GM12891 (cell line): ENCODE results near the gene VTI1A.

ENCODE experiments used
- DNase-seq: peaks from one replicate; pipeline ENCODE4 v3.0.0; 2011; ENCODE audit warnings: low spot score; ENCODE audit not compliant: insufficient read length
- FAIRE-seq: peaks from 2 replicates; lab custom pipeline; 2011; peaks lifted over from hg19 to GRCh38; lab: Jason Lieb, UNC
- PAX5 ChIP-seq: IDR thresholded peaks from 2 replicates; pipeline ENCODE4 v1.6.1; 2011; ENCODE audit warnings: low read length, moderate library complexity, mild to moderate bottlenecking; ENCODE audit not compliant: insufficient read depth, severe bottlenecking
- POLR2A ChIP-seq: IDR thresholded peaks from 2 replicates; pipeline ENCODE4 v1.6.1; 2011; ENCODE audit warnings: low read depth, low read length, control low read depth
- POLR2AphosphoS5 ChIP-seq: IDR thresholded peaks from 2 replicates; pipeline ENCODE4 v1.6.1; 2011; ENCODE audit warnings: low read depth, low read length, control low read depth
- POU2F2 ChIP-seq: IDR thresholded peaks from 2 replicates; pipeline ENCODE4 v1.6.1; 2011; ENCODE audit warnings: low read depth, mild to moderate bottlenecking, control low read depth, low read length, moderate library complexity
- SPI1 ChIP-seq: IDR thresholded peaks from 2 replicates; pipeline ENCODE4 v1.6.1; 2011; ENCODE audit warnings: low read depth, low read length, control low read depth
- TAF1 ChIP-seq: IDR thresholded peaks from 2 replicates; pipeline ENCODE4 v1.6.1; 2011; ENCODE audit warnings: low read depth, low read length, control low read depth

VTI1A gene

DNA sequence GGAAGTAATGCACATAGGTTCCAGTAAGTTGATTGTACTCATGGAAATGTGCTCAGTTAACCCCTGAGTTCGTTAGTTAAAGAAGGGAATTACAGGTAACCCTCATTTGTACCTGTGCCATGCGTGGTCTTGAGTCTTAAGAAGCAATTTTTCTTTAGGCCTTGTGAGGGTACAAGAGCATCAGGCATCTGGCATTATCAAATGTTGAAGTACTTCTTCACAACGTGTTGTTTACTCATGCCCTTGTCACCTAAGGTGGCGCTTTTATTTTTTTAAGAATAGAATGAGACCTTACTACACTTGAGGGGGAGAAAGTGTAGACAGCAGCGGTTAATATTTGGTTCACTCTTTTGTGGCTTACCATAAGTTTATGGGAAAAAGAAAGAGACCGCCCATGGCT, 167.1 kb downstream of the VTI1A start:
- FAIRE-seq (no peak), DNase-seq (no peak)
- TF ChIP-seq POLR2AphosphoS5: no peak
- TF ChIP-seq PAX5: no peak
- no peak for TF ChIP-seq POU2F2
- TF ChIP-seq POLR2A: no peak
- TF ChIP-seq SPI1: no peak
- TF ChIP-seq TAF1: no peak

- no peak for FAIRE-seq
- TF ChIP-seq POLR2AphosphoS5 (no peak), POU2F2 (no peak), TAF1 (no peak), SPI1 (no peak), POLR2A (no peak), PAX5 (no peak)
- no peak for DNase-seq
These were observed 167.6 kb downstream of the VTI1A start for GRCh38 chr10:112614586-112614985.

GRCh38 chr10:112615269-112615668, 168.3 kb downstream of the VTI1A start:
- FAIRE-seq: no peak
- no peak for TF ChIP-seq PAX5
- TF ChIP-seq SPI1: no peak
- TF ChIP-seq POU2F2: no peak
- no peak for TF ChIP-seq TAF1
- no peak for TF ChIP-seq POLR2AphosphoS5
- TF ChIP-seq POLR2A: no peak
- DNase-seq: no peak

DNA sequence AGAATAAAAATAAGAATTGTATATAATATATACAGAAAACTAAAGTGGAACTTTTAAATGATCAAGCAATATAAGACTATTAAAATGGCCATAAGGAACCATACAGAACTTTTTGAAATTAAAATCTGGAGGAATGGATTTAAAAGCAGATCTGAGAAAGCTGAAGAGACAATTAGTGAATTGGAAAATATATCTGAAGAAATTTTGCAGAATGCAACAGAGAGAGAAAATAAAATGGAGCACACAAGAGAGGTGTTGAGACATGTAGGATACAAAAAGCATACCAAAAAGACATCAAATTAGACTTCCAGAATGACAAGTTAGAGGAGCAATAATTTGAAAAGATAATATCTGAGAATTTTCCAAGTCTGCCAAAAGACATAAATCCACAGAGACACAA, 169.6 kb downstream of the VTI1A start:
- no peak for FAIRE-seq
- TF ChIP-seq SPI1 (no peak), POU2F2 (no peak), POLR2A (no peak), POLR2AphosphoS5 (no peak), PAX5 (no peak), TAF1 (no peak)

DNA sequence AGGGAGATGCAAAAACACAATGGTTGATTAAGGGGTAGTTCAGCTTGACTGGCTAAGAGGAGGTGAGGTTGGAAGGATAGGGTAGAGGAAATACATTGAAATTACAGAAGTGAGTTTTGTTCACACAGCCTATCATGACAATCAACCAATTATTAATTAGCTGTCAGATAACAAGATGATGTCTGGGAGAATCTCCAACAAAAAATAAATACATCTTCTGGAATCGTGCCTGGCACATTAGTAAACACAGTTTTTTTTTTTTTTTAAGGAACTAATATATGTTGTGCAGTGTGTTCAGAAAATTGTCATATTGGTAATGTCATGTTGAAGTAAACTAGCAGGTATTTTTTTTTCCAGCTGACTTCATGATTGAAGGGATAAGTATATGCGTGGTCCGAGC, 171.8 kb downstream of the VTI1A start:
- TF ChIP-seq POU2F2 (no peak), PAX5 (no peak), POLR2AphosphoS5 (no peak), TAF1 (no peak), POLR2A (no peak), SPI1 (no peak)
- FAIRE-seq: no peak

More for the DNA sequence above, 169.6 kb downstream of the VTI1A start:
- no peak for DNase-seq

GRCh38 chr10:112619556-112619955, 172.5 kb downstream of the VTI1A start:
- FAIRE-seq (no peak), DNase-seq (no peak)
- TF ChIP-seq POLR2A (no peak), POU2F2 (no peak), PAX5 (no peak), SPI1 (no peak), POLR2AphosphoS5 (no peak), TAF1 (no peak)

More for the DNA sequence above, 171.8 kb downstream of the VTI1A start:
- no peak for DNase-seq

- TF ChIP-seq PAX5: no peak
- no peak for TF ChIP-seq TAF1
- no peak for TF ChIP-seq SPI1
- no peak for TF ChIP-seq POU2F2
- no peak for TF ChIP-seq POLR2AphosphoS5
- no peak for TF ChIP-seq POLR2A
- DNase-seq: no peak
- no peak for FAIRE-seq
These were observed 175.8 kb downstream of the VTI1A start for GRCh38 chr10:112622786-112623185.

DNA sequence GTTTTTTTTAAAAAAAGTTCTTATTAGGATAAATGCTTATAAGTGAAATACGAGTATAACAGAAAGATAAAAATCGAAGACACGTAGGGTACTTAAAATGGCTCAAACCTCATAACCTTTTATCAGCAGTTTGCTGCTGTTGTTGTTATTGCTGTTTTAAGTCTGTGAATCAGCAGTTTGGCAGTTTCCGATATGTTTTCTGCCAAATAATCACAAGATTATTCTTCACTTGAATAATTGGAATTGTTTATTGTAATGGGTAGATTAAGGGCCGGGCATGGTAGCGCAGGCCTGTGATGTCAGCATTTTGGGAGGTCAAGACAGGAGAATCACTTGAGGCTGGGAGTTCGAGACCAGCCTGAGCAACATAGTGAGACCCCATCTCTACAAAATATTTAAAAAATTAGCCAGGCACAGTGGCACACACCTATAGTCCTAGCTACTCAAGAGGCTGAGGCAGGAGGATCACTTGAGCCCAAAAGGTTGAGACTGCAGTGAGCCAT, 177.6 kb downstream of the VTI1A start:
- no peak for FAIRE-seq
- DNase-seq: no peak
- TF ChIP-seq POLR2A (no peak), SPI1 (no peak), PAX5 (no peak), POU2F2 (no peak), POLR2AphosphoS5 (no peak)

- FAIRE-seq (no peak), DNase-seq (no peak)
- TF ChIP-seq POLR2A (no peak), PAX5 (no peak), POU2F2 (no peak), POLR2AphosphoS5 (no peak)
These were observed 182.1 kb downstream of the VTI1A start for GRCh38 chr10:112628951-112629609.
